Measurements from ENCODE around the gene CAV3.

- no peak for TF ChIP-seq POLR2A (IDR thresholded peaks at IDR 0.05; ENCODE audit: low read depth, low read length)
- TF ChIP-seq, protein P1, sequence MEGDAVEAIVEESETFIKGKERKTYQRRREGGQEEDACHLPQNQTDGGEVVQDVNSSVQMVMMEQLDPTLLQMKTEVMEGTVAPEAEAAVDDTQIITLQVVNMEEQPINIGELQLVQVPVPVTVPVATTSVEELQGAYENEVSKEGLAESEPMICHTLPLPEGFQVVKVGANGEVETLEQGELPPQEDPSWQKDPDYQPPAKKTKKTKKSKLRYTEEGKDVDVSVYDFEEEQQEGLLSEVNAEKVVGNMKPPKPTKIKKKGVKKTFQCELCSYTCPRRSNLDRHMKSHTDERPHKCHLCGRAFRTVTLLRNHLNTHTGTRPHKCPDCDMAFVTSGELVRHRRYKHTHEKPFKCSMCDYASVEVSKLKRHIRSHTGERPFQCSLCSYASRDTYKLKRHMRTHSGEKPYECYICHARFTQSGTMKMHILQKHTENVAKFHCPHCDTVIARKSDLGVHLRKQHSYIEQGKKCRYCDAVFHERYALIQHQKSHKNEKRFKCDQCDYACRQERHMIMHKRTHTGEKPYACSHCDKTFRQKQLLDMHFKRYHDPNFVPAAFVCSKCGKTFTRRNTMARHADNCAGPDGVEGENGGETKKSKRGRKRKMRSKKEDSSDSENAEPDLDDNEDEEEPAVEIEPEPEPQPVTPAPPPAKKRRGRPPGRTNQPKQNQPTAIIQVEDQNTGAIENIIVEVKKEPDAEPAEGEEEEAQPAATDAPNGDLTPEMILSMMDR (IDR thresholded peaks at IDR 0.05; ENCODE audit: extremely low read depth in 1 of 2, insufficient read depth in 1 of 2, low read depth in 1 of 2, low read length in 2 of 2) = no peak
- TF ChIP-seq POLR2AphosphoS5 (IDR thresholded peaks at IDR 0.05; ENCODE audit: insufficient read depth, low read depth, low read length) = no peak
Observed at GRCh38 chr3:8746780-8747345, 13.3 kb downstream of the CAV3 start.
